NCI-H1930 (cell line): ENCODE data around the gene CDK9.

Experiments
- DNase-seq, 2 experiments: peaks; one replicate each; lab custom pipeline; 2025; lab: John Stamatoyannopoulos, UW

Gene CDK9

GRCh38 chr9:127803507-127804352 lies 17.9 kb downstream of the CDK9 start:
- no peak for DNase-seq

- DNase-seq, result peak in 1 of 2 experiments; percentile 44
These were observed 19.8 kb downstream of the CDK9 start for GRCh38 chr9:127805620-127806019.

GRCh38 chr9:127806871-127807270 lies 21.0 kb downstream of the CDK9 start:
- DNase-seq, result no peak

GRCh38 chr9:127808347-127809001 lies 22.6 kb downstream of the CDK9 start:
- no peak for DNase-seq

- DNase-seq, result no peak
These were observed 23.2 kb downstream of the CDK9 start for GRCh38 chr9:127809002-127809539.

GRCh38 chr9:127809540-127810377 lies 23.9 kb downstream of the CDK9 start:
- no peak for DNase-seq

- DNase-seq, result no peak
These were observed 24.7 kb downstream of the CDK9 start for GRCh38 chr9:127810378-127811187.

GRCh38 chr9:127812011-127812410 lies 26.2 kb downstream of the CDK9 start:
- no peak for DNase-seq

GRCh38 chr9:127812936-127813675 lies 27.3 kb downstream of the CDK9 start:
- DNase-seq, result no peak

GRCh38 chr9:127813686-127814226 lies 27.9 kb downstream of the CDK9 start:
- DNase-seq, result no peak

- no peak for DNase-seq
These were observed 29.0 kb downstream of the CDK9 start for GRCh38 chr9:127814619-127815511.

GRCh38 chr9:127815512-127816361 lies 29.9 kb downstream of the CDK9 start:
- no peak for DNase-seq

- DNase-seq, result no peak
These were observed 30.5 kb downstream of the CDK9 start for GRCh38 chr9:127816362-127816725.

- no peak for DNase-seq
These were observed 30.9 kb downstream of the CDK9 start for GRCh38 chr9:127816728-127817127.

- no peak for DNase-seq
These were observed 32.1 kb downstream of the CDK9 start for GRCh38 chr9:127817881-127818434.

- DNase-seq, result no peak
These were observed 32.7 kb downstream of the CDK9 start for GRCh38 chr9:127818574-127818973.

GRCh38 chr9:127822108-127822507 lies 36.3 kb downstream of the CDK9 start:
- DNase-seq, result no peak
